GM18526 (cell line): Measurements from ENCODE around the gene AKAP9.

Source experiments
- POLR2A ChIP-seq: IDR thresholded peaks from 3 replicates; pipeline ENCODE4 v1.6.1; 2011; ENCODE audit not compliant: insufficient read length; ENCODE audit errors: extremely low read depth

The AKAP9 gene

GRCh38 chr7:92072708-92073107 lies 132.0 kb downstream of the AKAP9 start:
- TF ChIP-seq POLR2A = no peak

- no peak for TF ChIP-seq POLR2A
Observed at GRCh38 chr7:92075455-92076158, 134.9 kb downstream of the AKAP9 start.

DNA sequence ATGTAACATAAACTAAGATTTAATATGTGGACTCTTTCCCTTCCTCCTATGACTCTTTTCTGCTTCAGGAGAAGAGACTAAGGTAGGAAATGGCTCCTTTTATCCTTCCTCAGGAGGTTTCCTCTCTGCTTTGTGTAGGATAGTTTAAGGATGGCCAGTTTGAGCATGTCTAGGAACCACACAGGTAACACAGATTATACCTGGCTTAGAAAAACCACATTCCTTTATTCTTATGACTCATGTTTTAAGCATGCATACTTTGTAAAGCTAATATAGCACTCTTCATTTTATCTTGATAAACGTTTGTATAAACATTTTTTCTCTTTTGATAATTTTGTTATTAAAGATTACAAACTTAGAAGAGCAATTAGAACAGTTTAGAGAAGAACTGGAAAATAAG lies 135.8 kb downstream of the AKAP9 start:
- no peak for TF ChIP-seq POLR2A

DNA sequence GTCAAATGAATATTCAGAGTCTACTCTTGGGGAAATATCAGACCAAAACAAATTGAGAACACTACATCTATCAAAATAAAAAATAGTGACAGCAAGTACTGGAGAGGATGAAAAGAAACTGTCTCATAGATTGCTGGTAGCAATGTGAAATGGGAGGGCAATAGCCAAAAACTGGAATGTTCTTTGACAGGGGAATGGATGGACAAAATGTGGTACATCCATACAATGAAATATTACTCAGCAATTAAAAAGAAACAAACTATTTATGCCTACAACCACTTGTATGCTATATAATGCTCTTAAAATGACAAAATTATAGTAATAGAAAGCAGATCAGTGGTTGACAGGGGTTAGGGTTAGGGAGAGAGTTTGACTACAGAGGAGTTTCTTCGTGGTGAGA lies 147.6 kb downstream of the AKAP9 start:
- TF ChIP-seq POLR2A = no peak

DNA sequence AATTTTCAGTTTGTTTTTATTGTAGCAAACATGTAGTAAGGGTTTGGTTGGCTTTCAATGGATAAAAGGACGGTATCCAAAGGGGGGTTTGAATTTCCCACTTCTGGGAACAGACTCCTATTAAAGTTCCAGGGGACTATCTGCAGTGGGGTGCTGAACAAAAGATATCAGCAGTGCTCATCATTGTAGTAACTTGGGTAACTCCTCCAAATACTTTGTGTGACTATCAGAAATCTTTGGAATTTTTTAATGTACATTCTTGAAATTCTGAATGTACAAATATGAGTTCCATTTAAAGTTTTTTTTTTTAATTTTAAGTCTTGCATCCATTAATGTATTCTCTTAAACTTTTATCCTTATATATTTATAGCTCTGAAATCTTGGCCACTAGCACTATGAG lies 151.5 kb downstream of the AKAP9 start:
- TF ChIP-seq POLR2A = no peak

DNA sequence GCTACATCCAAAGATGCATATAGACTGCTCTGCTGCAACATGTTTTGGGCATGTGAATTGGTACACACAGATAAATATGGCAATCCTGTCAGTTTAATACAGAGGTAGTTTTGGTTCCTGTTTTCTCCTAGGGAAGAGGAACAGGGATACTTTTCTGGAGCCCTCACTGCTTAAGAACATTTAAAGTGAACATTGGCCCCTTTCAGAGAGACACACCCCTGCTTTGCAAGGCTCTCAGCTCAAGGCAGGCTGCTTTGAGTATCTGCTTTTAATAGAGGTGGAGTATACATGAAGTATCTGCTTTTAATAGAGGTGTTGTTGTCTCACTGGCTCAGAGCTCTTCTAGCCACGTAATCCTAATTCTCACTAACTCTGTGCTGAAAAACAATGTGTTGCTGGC lies 154.7 kb downstream of the AKAP9 start:
- no peak for TF ChIP-seq POLR2A

DNA sequence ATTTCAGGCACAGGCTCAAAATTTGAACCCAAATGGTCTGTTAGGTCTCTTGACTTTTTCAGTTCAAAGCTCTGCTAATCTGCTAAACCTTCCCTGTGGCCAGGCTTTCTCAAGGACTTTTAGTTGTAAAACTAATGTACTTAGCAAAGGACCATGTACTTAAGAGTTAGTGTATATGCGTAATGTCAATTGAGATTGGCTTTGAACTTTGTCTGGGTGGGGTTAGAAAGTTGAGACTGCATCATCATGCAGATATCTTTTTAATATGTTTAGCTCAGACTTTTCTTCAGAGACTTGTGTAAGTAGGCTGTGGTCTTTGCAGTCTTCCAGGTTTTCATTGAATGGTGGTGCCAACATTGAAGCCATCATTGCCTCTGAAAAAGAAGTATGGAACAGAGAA lies 159.9 kb downstream of the AKAP9 start:
- no peak for TF ChIP-seq POLR2A

GRCh38 chr7:92108821-92109220 lies 168.2 kb downstream of the AKAP9 start:
- no peak for TF ChIP-seq POLR2A

- no peak for TF ChIP-seq POLR2A
Observed at GRCh38 chr7:92110857-92111256, 170.2 kb downstream of the AKAP9 start.

GRCh38 chr7:92115821-92116220 lies 175.2 kb downstream of the AKAP9 start:
- TF ChIP-seq POLR2A = no peak

- no peak for TF ChIP-seq POLR2A
Observed at GRCh38 chr7:92116949-92117348, 176.3 kb downstream of the AKAP9 start.

- no peak for TF ChIP-seq POLR2A
Observed at GRCh38 chr7:92119213-92119759, 178.6 kb downstream of the AKAP9 start.

GRCh38 chr7:92121681-92122080 lies 181.0 kb downstream of the AKAP9 start:
- no peak for TF ChIP-seq POLR2A

DNA sequence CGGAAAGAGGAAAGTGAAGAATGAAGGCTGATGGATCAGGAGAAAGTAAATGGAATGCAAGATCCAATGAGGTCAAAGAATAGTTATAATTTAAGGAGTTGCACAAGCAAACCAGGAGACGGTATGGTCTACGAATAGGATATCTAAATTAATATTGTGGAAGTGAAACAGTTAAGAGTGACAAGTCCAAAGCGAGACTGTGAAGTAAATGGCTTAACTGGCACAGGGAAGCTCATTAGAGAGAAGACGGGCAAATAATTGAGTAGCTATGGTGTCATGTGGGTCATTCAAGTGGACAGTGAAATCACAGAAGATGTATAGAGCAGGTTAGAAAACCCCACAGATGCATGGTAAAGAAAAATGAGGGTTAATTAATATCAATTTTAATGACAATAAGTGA lies 190.4 kb downstream of the AKAP9 start:
- no peak for TF ChIP-seq POLR2A

DNA sequence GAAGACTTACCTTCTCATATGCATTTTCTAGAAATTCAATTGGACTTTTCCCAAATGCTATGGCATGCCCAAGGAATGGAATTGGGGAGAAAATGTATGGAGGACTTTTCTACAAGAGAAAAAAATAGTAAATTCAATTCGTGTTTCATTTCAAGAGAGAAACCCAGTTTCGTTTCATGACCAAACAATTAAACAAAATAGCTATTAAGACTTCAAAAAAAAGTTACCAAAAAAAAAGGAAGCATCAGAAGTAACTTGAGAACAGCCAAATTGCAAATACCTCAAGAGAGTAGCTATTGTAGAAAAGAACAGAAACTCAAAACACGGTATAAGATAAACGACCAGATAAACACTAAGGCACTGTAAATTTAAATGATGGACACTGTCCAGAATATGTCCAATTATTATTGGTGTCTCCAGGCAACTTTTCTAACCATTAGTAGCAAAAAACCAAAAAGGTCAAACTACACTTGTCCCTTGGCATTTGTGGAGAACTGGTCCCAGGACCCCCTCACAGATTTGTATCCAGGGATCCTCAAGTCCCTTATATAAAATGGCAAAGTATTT lies 191.2 kb downstream of the AKAP9 start:
- no peak for TF ChIP-seq POLR2A

DNA sequence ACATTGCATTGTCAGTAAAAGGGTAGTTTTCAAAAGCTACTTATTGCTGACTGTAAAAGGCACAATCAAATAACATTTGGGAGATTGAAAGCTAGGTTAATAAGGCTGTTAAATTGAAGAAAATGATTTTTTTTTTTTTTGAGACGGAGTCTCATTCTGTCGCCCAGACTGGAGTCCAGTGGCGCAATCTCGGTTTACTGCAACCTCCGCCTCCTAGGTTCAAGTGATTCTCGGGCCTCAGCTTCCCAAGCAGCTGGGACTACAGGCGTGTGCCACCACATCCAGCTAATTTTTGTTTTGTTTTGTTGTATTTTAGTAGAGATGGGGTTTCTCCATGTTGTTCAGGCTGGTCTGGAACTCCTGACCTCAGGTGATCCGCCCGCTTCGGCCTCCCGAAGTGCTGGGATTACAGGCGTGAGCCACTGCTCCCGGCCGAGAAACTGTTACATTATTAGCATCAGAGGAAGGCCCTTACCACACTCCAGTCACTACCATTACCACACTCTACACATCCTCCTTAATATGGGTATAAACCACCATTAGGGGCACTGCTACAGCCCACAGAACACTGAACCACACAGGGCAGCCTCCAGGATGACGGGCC lies 192.6 kb downstream of the AKAP9 start:
- no peak for TF ChIP-seq POLR2A

DNA sequence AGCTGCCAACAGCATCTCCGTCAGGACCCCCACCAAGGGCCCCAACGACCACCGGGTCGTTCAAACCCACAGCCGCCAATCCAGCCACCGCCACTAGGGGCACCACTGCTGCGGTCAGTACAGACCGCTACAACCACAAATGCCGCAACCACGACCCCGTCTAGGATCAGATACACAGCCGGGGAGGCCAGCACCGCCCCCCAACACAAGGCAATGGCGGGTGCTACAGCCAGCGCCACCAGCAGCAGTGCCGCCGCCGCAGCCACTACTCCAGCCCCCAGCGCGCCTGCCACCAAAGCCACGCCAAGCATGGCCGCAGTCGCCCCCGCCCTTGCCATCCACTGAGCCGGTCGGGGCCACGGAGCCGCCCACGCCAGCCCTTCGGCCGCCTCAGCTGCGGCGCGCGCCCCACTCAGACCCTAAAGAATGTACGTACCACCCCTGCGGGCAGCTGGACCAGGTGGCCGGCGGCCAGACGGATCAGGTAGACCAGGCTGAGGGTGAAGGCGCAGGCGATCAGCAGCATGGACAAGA lies 193.1 kb downstream of the AKAP9 start:
- TF ChIP-seq POLR2A = no peak
